H1 (cell line): Measurements from ENCODE around the gene ADARB2. TPM values are rescaled to one million over a fixed set of nuclear protein-coding genes. Genes with fewer than 3 reads are reported as not detected.

Experiments
- CTCF ChIA-PET: fragments of 300-600 bp; sonication (Branson Sonifier 250); formaldehyde crosslinking; loops from one replicate; lab custom pipeline; 2021; ENCODE audit not compliant: partially characterized antibody; lab: Charles Lee
- POLR2A ChIA-PET: fragments of 300-600 bp; sonication (Branson Sonifier 250); formaldehyde crosslinking; loops from one replicate; lab custom pipeline; 2021; ENCODE audit warnings: inconsistent platforms; ENCODE audit not compliant: partially characterized antibody; lab: Charles Lee
- DNase-seq, 2 experiments: peaks; one replicate each; pipeline versions ENCODE4 v3.0.0 to v3.0.0-alpha.2; 2010 to 2022; ENCODE audit warnings: low spot score in 2 of 2, low read depth in 1 of 2, mixed read lengths in 1 of 2
- FAIRE-seq: peaks from 2 replicates; lab custom pipeline; 2011; peaks lifted over from hg19 to GRCh38; lab: Jason Lieb, UNC
- H2AFZ ChIP-seq: 2 replicates; pipeline ENCODE4 v1.8.1; 2012; ENCODE audit warnings: low read length, inconsistent platforms
- H2AK5ac ChIP-seq: 2 replicates; pipeline ENCODE4 v1.6.1; 2013; ENCODE audit warnings: low read depth, low read length
- H2BK120ac ChIP-seq: replicated peaks from 2 replicates; pipeline ENCODE3; 2013; ENCODE audit warnings: low read depth, low read length, inconsistent platforms
- H2BK12ac ChIP-seq: 2 replicates; pipeline ENCODE4 v1.6.1; 2013; ENCODE audit warnings: low read depth, low read length
- H2BK15ac ChIP-seq: 2 replicates; pipeline ENCODE4 v1.6.1; 2013; ENCODE audit warnings: low read length
- H2BK20ac ChIP-seq: 2 replicates; pipeline ENCODE4 v1.6.1; 2013; ENCODE audit warnings: low read length
- H2BK5ac ChIP-seq: 2 replicates; pipeline ENCODE4 v1.6.1; 2013; ENCODE audit warnings: low read depth, low read length
- H3K14ac ChIP-seq: 2 replicates; pipeline ENCODE4 v1.6.1; 2013; ENCODE audit warnings: inconsistent platforms; ENCODE audit not compliant: insufficient read length
- H3K18ac ChIP-seq: 2 replicates; pipeline ENCODE4 v1.6.1; 2013; ENCODE audit warnings: low read length; ENCODE audit errors: extremely low read depth
- H3K23ac ChIP-seq: 2 replicates; pipeline ENCODE4 v1.6.1; 2013; ENCODE audit warnings: inconsistent platforms; ENCODE audit not compliant: insufficient read length
- H3K23me2 ChIP-seq: 2 replicates; pipeline ENCODE4 v1.6.1; 2013; ENCODE audit warnings: low read depth, low read length
- H3K27ac ChIP-seq: 2 replicates; pipeline ENCODE4 v1.6.1; 2011; ENCODE audit warnings: low read depth, low read length, inconsistent platforms
- H3K27me3 ChIP-seq, 4 experiments: replicated peaks in 1 of 4; 1 replicate in 1 of 4; 2 replicates in 3 of 4; pipeline versions ENCODE4 v1.6.1 to v1.8.1; 2011 to 2013; ENCODE audit warnings: low read length in 3 of 4, mild to moderate bottlenecking in 3 of 4, inconsistent platforms in 2 of 4, mixed read lengths in 2 of 4, moderate library complexity in 1 of 4; ENCODE audit not compliant: control insufficient read depth in 3 of 4, insufficient read depth in 3 of 4; ENCODE audit errors: extremely low read depth in 1 of 4
- H3K36me3 ChIP-seq, 4 experiments: 2 replicates each; pipeline versions ENCODE4 v1.6.1 to v1.8.1; 2011 to 2013; ENCODE audit warnings: mild to moderate bottlenecking in 4 of 4, low read length in 3 of 4, moderate library complexity in 2 of 4, control low read depth in 1 of 4, inconsistent platforms in 1 of 4; ENCODE audit not compliant: insufficient read depth in 4 of 4, control insufficient read depth in 2 of 4
- H3K4ac ChIP-seq: replicated peaks from 2 replicates; pipeline ENCODE3; 2013; ENCODE audit warnings: low read length, low read depth, mixed read lengths, inconsistent platforms; ENCODE audit not compliant: insufficient read length
- H3K4me1 ChIP-seq, 4 experiments: replicated peaks in 1 of 4; 1 replicate in 1 of 4; 2 replicates in 3 of 4; pipeline versions ENCODE4 v1.6.1 to v1.8.1; 2011 to 2013; ENCODE audit warnings: low read length in 3 of 4, inconsistent platforms in 2 of 4, mixed read lengths in 1 of 4; ENCODE audit not compliant: insufficient read depth in 4 of 4, control insufficient read depth in 3 of 4
- H3K4me2 ChIP-seq, 2 experiments: 2 replicates each; pipeline versions ENCODE4 v1.6.1 to v1.8.1; 2011 to 2013; ENCODE audit warnings: low read depth in 2 of 2, low read length in 2 of 2, control low read depth in 1 of 2, inconsistent platforms in 1 of 2, mild to moderate bottlenecking in 1 of 2; ENCODE audit not compliant: insufficient read depth in 1 of 2
- H3K4me3 ChIP-seq, 4 experiments: fragments of 200-600, 300-600 bp in 1 of 4; sonication (generic), shearing (Covaris generic), sonication (Bioruptor Twin) in 1 of 4; 2 replicates each; pipeline versions ENCODE4 v1.5.1 to v1.8.1; 2011 to 2016; ENCODE audit warnings: low read length in 4 of 4, low read depth in 3 of 4, control low read depth in 2 of 4, inconsistent platforms in 2 of 4, mild to moderate bottlenecking in 2 of 4, mixed read lengths in 1 of 4, moderate library complexity in 1 of 4; ENCODE audit not compliant: insufficient read depth in 2 of 4; ENCODE audit errors: extremely low read depth in 1 of 4
- H3K56ac ChIP-seq: replicated peaks from 2 replicates; pipeline ENCODE3; 2013; ENCODE audit warnings: low read depth, mild to moderate bottlenecking, mixed read lengths, low read length, inconsistent platforms; ENCODE audit not compliant: insufficient read length
- H3K79me1 ChIP-seq: 2 replicates; pipeline ENCODE4 v1.6.1; 2013; ENCODE audit warnings: low read depth, low read length, control low read depth
- H3K79me2 ChIP-seq, 2 experiments: 2 replicates each; pipeline versions ENCODE4 v1.6.1 to v1.8.1; 2012 to 2013; ENCODE audit warnings: low read length in 2 of 2, mild to moderate bottlenecking in 2 of 2, inconsistent platforms in 1 of 2; ENCODE audit not compliant: insufficient read depth in 2 of 2, control insufficient read depth in 1 of 2
- H3K9ac ChIP-seq, 4 experiments: replicated peaks in 1 of 4; 1 replicate in 1 of 4; 2 replicates in 3 of 4; pipeline versions ENCODE4 v1.6.1 to v1.8.1; 2011 to 2013; ENCODE audit warnings: low read depth in 3 of 4, low read length in 3 of 4, control low read depth in 2 of 4, mild to moderate bottlenecking in 2 of 4, moderate library complexity in 2 of 4, inconsistent platforms in 1 of 4; ENCODE audit errors: extremely low read depth in 1 of 4
- H3K9me3 ChIP-seq, 2 experiments: 2 replicates each; pipeline versions ENCODE4 v1.6.1 to v1.8.1; 2012 to 2013; ENCODE audit warnings: mild to moderate bottlenecking in 2 of 2, moderate library complexity in 2 of 2, control low read depth in 1 of 2, inconsistent platforms in 1 of 2, low read depth in 1 of 2, low read length in 1 of 2, mixed read lengths in 1 of 2; ENCODE audit not compliant: insufficient read depth in 2 of 2
- H4K20me1 ChIP-seq, 2 experiments: replicated peaks in 1 of 2; 2 replicates each; pipeline versions ENCODE3 to v1.8.1; 2011 to 2013; ENCODE audit warnings: inconsistent platforms in 2 of 2, low read length in 2 of 2, mild to moderate bottlenecking in 1 of 2; ENCODE audit not compliant: insufficient read depth in 2 of 2, control insufficient read depth in 1 of 2
- H4K5ac ChIP-seq: 2 replicates; pipeline ENCODE4 v1.6.1; 2013; ENCODE audit warnings: low read length, low read depth, mixed read lengths, inconsistent platforms; ENCODE audit not compliant: insufficient read length
- H4K8ac ChIP-seq: 2 replicates; pipeline ENCODE4 v1.8.0; 2013; ENCODE audit warnings: mild to moderate bottlenecking, moderate library complexity, low read length, inconsistent platforms; ENCODE audit not compliant: insufficient read depth; ENCODE audit errors: extremely low read depth
- H4K91ac ChIP-seq: replicated peaks from 2 replicates; pipeline ENCODE3; 2013; ENCODE audit warnings: low read length, mixed read lengths, inconsistent platforms; ENCODE audit not compliant: insufficient read length
- CEBPB ChIP-seq: IDR thresholded peaks from 2 replicates; pipeline ENCODE4 v1.6.1; 2012; ENCODE audit warnings: low read depth, low read length
- CHD1 ChIP-seq: IDR thresholded peaks from 2 replicates; pipeline ENCODE4 v1.6.1; 2012; ENCODE audit warnings: low read depth, low read length, improper control_type of control experiment
- CHD2 ChIP-seq: IDR thresholded peaks from 2 replicates; pipeline ENCODE4 v1.6.1; 2012; ENCODE audit warnings: low read length, improper control_type of control experiment
- GABPA ChIP-seq: IDR thresholded peaks from 2 replicates; pipeline ENCODE4 v1.6.1; 2011; ENCODE audit warnings: mild to moderate bottlenecking, low read length, moderate library complexity, borderline replicate concordance; ENCODE audit not compliant: insufficient read depth
- HDAC2 ChIP-seq, 2 experiments: fragments of 300-600 bp in 1 of 2; sonication (generic) in 1 of 2; IDR thresholded peaks; 2 replicates each; pipeline ENCODE4 v1.6.1; 2011 to 2012; ENCODE audit warnings: low read depth in 2 of 2, low read length in 2 of 2, mild to moderate bottlenecking in 2 of 2, moderate library complexity in 2 of 2, borderline replicate concordance in 1 of 2, inconsistent platforms in 1 of 2
- JUND ChIP-seq: IDR thresholded peaks from 2 replicates; pipeline ENCODE4 v1.6.1; 2011; ENCODE audit warnings: mild to moderate bottlenecking, improper control_type of control experiment, low read length
- NANOG ChIP-seq: IDR thresholded peaks from 2 replicates; pipeline ENCODE4 v1.6.1; 2011; ENCODE audit warnings: low read length, low read depth, mild to moderate bottlenecking, inconsistent platforms; ENCODE audit not compliant: insufficient read depth, poor library complexity, severe bottlenecking
- RAD21 ChIP-seq, 2 experiments: IDR thresholded peaks in 1 of 2; conservative IDR thresholded peaks in 1 of 2; 2 replicates each; pipeline ENCODE4 v1.6.1; 2011; ENCODE audit warnings: low read depth in 2 of 2, low read length in 2 of 2, improper control_type of control experiment in 1 of 2, inconsistent platforms in 1 of 2, mild to moderate bottlenecking in 1 of 2, moderate library complexity in 1 of 2
- RBBP5 ChIP-seq: IDR thresholded peaks from 2 replicates; pipeline ENCODE4 v1.7.1; 2012; ENCODE audit warnings: low read depth, mild to moderate bottlenecking, inconsistent platforms, low read length, moderate library complexity, borderline replicate concordance
- SP4 ChIP-seq: IDR thresholded peaks from 2 replicates; pipeline ENCODE4 v1.6.1; 2012; ENCODE audit warnings: low read length, inconsistent platforms
- TAF7 ChIP-seq: optimal IDR thresholded peaks from 2 replicates; pipeline ENCODE3; 2011; ENCODE audit warnings: low read depth, mild to moderate bottlenecking, inconsistent platforms, low read length, moderate library complexity, borderline replicate concordance
- YY1 ChIP-seq: IDR thresholded peaks from 2 replicates; pipeline ENCODE4 v1.6.1; 2011; ENCODE audit warnings: low read depth, mild to moderate bottlenecking, low read length
- ZNF274 ChIP-seq: IDR thresholded peaks from 2 replicates; pipeline ENCODE4 v1.7.0; 2012; ENCODE audit warnings: low read length, borderline replicate concordance; ENCODE audit errors: extremely low read depth
- WGBS, 2 experiments: shearing (Covaris generic) in 1 of 2; methylation state at CpG; one replicate each; pipeline versions ENCODE4 v1.1.6 to v1.1.7; 2013 to 2015; ENCODE audit warnings: low lambda C conversion rate in 2 of 2, mixed read lengths in 2 of 2, inconsistent platforms in 1 of 2, low coverage in 1 of 2, missing lambda C conversion rate in 1 of 2; ENCODE audit not compliant: insufficient replicate concordance in 2 of 2, insufficient coverage in 1 of 2, insufficient read length in 1 of 2; ENCODE audit errors: extremely low coverage in 1 of 2, missing lambda C conversion rate in 1 of 2; 5-methylcytosine and 5-hydroxymethylcytosine counted together
- polyA plus RNA-seq, 7 experiments: library from polyadenylated mRNA; depleted of rRNA in 3 of 7; stranded (reverse) in 5 of 7; unstranded in 2 of 7; fragments of >200 nt in 5 of 7; fragments of 200-250 nt in 2 of 7; gene quantifications; 1 replicate in 5 of 7; 2 replicates in 1 of 7; 4 replicates in 1 of 7; pipeline versions ENCODE4 v1.2.1 to v1.2.3, GENCODE V29; 2011 to 2013; ENCODE audit warnings: missing spikeins in 2 of 7, mixed read lengths in 2 of 7
- total RNA-seq: library from RNA; stranded (reverse); fragmentation: NEBNext Ultra II Directional; extraction: Animal tissue kit (Norgen Biotek cat#: 25700); gene quantifications from 2 replicates; pipeline ENCODE4 v1.2.1, GENCODE V29; 2021

The ADARB2 gene
- total and polyA plus RNA-seq, 2 of the 8 experiments (the other 6 are each of a cell fraction or from before 2014, with no cell fraction given) = 2.2 to 2.8 TPM

GRCh38 chr10:1328161-1328823, 409.0 kb downstream of the ADARB2 start:
- Histone ChIP-seq H4K20me1 (no peaks in the 10 kb centered on the region), H3K4me1 (no peaks in the 10 kb centered on the region; a peak in 1 of 7 replicates), H2BK5ac (no peak overlapping the region), H2AK5ac (no peak overlapping the region), H4K5ac (no peak overlapping the region), H4K91ac (peak overlapping the region; percentile 19), H3K27me3 (no peaks in the 10 kb centered on the region; a peak in 2 of 7 replicates), H3K36me3 (no peaks in the 10 kb centered on the region), H3K79me2 (no peaks in the 10 kb centered on the region), H3K4me3 (no peak overlapping the region), H3K56ac (no peak overlapping the region), H3K23ac (no peak overlapping the region), H3K9me3 (peaks cover 5 to 12% of the 10 kb centered on the region in 2 experiments; a peak in 2 of 4 replicates), H3K4me2 (no peak overlapping the region), H2AFZ (no peak overlapping the region), H3K9ac (no peak overlapping the region), H2BK20ac (no peak overlapping the region; the same call in 1 of the 2 replicates), H3K79me1 (no peaks in the 10 kb centered on the region), H2BK120ac (no peak overlapping the region), H4K8ac (no peak overlapping the region; the same call in 1 of the 2 replicates), H2BK12ac (no peak overlapping the region), H3K27ac (no peak overlapping the region), H2BK15ac (peak overlapping the region; percentile 49; the same call in 1 of the 2 replicates), H3K4ac (no peak overlapping the region), H3K18ac (no peak overlapping the region), H3K14ac (no peak overlapping the region), H3K23me2 (no peaks in the 10 kb centered on the region)
- FAIRE-seq (no peak), DNase-seq (peak in 1 of 2 experiments; percentile 11)
- WGBS, 2 experiments = 91% methylated on average over 15 of the region's 15 CpGs; no CpG with 5 or more reads in 1 of the 2 experiments
- ChIA-PET CTCF (interaction anchor here (0.6 to 1.2 kb wide), 3 partner anchors 10 to 31 kb away, joined by 3 to 4 read pairs (median 3); no protein-coding TSS in a partner anchor), POLR2A (no interaction called here)
- TF ChIP-seq TAF7 = no peak
- TF ChIP-seq CEBPB = no peak
- TF ChIP-seq YY1 = no peak
- no peak for TF ChIP-seq HDAC2 (IDR thresholded peaks at IDR 0.05; ENCODE audit: borderline replicate concordance in 1 of 2, low read depth in 2 of 2, low read length in 2 of 2)
- TF ChIP-seq JUND = no peak
- TF ChIP-seq CHD1 = no peak
- no peak for TF ChIP-seq GABPA
- no peak for TF ChIP-seq NANOG
- no peak for TF ChIP-seq RBBP5
- TF ChIP-seq RAD21 (IDR thresholded peaks at IDR 0.05 in 1 of 2, conservative IDR thresholded peaks at IDR 0.05 in 1 of 2; ENCODE audit: low read depth in 2 of 2, low read length in 2 of 2) = no peak
- TF ChIP-seq ZNF274 = no peak
- TF ChIP-seq SP4 = no peak
- TF ChIP-seq CHD2 = no peak
